Fibroblast of villous mesenchyme (primary cell): Measurements from ENCODE around the gene FKRP. TPM values are rescaled to one million over a fixed set of nuclear protein-coding genes. Genes with fewer than 3 reads are reported as not detected.

Source experiments
- DNase-seq: peaks from one replicate; pipeline ENCODE4 v3.0.0-alpha.2; 2010; ENCODE audit warnings: low read depth
- H3K4me3 ChIP-seq: 2 replicates; pipeline ENCODE4 v1.5.1; 2011; ENCODE audit warnings: low read depth, mild to moderate bottlenecking, low read length
- total RNA-seq: library from RNA; depleted of rRNA; stranded (reverse); fragments of >200 nt; gene quantifications from 2 replicates; pipeline ENCODE4 v1.2.3, GENCODE V29; 2012
- TF ChIP-seq, protein P1 (sequence below): IDR thresholded peaks from 2 replicates; pipeline ENCODE4 v1.5.1; 2012; ENCODE audit warnings: low read depth, mild to moderate bottlenecking, low read length; ENCODE audit not compliant: insufficient read depth

The FKRP gene
- total RNA-seq, 1 donor: 18.1 TPM

DNA sequence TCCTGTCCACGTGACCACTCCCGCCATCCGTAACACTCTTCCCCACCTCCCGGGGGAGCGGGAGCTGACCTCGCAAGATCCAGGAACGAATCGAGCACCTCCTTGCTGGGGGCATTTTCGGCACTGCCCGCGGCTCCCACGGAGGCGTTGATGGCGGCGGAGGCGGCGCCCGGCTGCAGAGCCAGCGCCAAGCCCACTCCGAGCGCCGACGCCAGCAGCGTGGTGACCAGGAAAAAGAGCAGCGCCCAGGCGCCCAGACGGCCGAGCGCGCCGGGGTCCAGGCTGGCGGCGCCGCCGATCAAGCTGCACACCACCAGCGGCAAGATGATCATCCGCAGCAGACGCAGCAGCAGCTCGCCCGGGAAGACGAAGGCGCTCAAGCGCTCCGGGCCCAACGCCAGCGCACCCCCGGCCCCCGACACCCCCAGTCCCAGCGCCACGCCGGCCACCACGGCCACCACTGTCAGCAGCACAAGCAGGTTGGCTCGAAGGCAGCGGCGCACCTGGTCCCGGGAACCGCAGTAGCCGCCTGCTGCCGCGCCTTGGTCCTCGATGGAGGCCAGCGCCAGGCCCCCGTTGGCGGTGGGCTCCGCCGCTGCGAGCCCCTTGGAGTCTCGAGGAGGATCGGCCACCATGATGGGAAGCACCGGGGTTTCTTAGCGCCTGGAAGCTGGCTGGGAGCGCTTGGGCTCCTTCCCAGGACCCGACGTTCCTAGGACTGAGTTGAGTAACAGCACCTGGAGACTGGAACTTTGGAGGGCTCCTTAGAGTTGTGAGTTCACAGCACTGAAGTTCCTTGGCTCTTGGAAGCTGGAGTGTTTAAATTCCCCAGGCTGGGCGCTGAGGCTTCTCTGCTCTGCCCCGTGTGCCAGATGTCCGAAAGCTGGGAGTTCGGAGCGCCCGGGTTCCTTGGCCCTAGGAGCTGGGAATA is 41.7 kb downstream of the FKRP start:
- H3K4me3 ChIP-seq: peak overlapping the region; percentile 96
- DNase-seq: peak; percentile 78
- TF ChIP-seq, protein P1, sequence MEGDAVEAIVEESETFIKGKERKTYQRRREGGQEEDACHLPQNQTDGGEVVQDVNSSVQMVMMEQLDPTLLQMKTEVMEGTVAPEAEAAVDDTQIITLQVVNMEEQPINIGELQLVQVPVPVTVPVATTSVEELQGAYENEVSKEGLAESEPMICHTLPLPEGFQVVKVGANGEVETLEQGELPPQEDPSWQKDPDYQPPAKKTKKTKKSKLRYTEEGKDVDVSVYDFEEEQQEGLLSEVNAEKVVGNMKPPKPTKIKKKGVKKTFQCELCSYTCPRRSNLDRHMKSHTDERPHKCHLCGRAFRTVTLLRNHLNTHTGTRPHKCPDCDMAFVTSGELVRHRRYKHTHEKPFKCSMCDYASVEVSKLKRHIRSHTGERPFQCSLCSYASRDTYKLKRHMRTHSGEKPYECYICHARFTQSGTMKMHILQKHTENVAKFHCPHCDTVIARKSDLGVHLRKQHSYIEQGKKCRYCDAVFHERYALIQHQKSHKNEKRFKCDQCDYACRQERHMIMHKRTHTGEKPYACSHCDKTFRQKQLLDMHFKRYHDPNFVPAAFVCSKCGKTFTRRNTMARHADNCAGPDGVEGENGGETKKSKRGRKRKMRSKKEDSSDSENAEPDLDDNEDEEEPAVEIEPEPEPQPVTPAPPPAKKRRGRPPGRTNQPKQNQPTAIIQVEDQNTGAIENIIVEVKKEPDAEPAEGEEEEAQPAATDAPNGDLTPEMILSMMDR: no peak

DNA sequence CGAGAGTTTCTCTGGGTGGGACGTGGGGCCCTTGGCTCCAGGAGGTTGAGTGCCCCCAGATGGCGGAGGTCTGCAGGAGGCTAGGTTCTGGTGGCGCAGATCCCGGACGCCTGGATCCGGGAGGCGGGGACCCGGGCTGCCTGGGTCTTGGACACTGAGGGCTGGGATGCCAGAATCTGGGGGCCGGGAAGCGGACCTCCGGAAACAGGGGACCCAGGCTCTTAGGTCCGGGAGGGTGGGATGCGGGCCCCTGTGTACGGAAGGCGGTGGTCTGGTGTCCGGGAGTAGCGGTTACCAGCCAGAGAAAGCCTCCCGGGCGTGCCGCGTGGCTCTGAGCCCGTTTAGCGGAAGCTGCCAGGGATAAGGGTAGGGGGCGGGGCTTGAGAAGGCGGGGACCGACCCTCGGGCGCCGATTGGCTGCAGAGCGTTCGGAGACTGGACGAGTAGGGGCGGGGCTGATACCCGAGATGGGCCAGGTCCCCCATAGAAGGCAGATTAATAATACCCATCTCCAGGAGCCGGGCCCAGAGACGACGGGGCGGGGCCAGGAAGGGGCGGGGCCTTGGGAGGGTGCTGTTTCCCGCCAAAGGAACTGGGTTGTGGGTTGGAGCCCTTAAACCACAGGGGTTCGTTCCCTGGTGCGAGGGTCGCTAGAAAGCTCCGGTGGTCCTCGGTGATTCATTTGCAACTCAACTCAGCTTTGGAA is 42.6 kb downstream of the FKRP start, which contains the start of gene SLC1A5:
TSS of gene SLC1A5 (minus strand) at position 333 of the 706 bp plus-strand sequence. CDS start 629 bp downstream, outside the sequence.
- TF ChIP-seq, protein P1: peak; percentile 2
- H3K4me3 ChIP-seq: peak within 1 kb of the TSS; percentile 96
- DNase-seq: peak; percentile 97

DNA sequence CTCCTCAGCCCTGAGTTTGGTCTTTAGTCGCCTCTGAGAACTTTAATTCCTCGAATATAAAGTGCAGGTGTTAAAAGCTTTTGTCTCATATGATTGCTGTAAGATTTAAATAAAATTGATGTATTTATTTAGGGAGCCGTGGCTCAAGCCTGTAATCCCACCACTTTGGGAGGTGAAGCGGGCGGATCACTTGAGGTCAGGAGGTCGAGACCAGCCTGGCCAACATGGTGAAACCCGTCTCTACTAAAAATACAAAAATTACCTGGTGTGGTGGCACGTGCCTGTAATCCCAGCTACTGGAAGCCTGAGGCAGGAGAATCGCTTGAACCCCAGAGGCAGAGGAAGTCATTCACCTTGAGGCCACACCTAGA is 43.1 kb downstream of the FKRP start:
- no peak for DNase-seq
- TF ChIP-seq, protein P1: no peak
- H3K4me3 ChIP-seq: no peak overlapping the region

DNA sequence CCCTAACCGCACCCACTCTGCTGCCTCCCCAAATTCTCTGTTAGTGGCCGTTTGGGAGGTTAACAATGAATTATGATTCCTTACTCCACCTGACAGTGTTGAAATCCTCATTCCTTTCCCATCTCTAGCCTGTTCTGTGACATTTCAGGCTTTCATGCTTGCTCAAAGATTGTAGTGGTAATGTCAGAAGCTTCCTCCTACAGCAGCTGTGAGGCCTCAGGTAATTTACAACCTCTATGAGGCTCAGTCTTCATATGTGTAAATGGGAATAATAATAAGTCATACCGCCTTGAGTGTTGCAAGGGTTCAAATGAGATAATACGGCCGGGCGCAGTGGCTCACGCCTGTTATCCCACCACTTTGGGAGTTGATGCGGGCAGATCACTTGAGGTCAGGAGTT is 43.5 kb downstream of the FKRP start:
- TF ChIP-seq, protein P1: no peak
- no peak for DNase-seq
- no peak overlapping the region for H3K4me3 ChIP-seq

DNA sequence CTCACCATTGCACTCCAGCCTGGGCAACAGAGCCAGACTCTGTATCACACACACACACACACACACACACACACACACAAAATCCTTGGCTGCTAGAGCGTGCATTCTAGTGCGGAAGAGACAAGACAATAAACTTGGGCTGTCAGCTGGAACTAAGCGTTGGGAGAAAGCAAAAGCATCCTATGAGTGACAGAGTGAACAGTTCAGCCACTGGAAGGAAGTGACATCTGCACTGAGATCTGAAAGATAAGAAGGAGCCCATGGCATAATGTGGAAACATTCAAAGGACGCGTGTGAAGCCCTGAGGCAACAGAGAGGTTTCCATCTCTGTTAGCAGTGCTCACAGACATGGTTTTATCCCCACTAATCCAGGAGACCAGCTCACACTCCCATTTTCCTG is 46.1 kb downstream of the FKRP start:
- TF ChIP-seq, protein P1: no peak
- no peak overlapping the region for H3K4me3 ChIP-seq
- peak; percentile 63 for DNase-seq

DNA sequence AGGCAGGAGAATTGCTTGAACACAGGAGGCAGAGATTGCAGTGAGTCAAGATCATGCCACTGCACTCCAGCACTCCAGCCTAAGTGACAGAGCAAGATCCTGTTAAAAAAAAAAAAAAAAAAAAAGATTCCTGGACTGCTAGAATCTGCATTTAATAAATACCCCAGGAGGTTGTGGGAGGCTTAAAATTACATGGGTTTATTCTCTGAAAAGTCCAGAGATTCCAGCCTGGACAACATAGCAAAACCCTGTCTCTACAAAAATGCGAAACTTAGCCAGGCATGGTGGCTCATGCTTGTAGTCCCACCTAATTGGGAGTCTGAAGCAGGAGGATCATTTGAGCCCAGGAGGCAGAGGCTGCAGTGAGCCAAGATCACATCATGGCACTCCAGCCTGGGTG is 52.0 kb downstream of the FKRP start:
- no peak for DNase-seq
- no peak overlapping the region for H3K4me3 ChIP-seq
- TF ChIP-seq, protein P1: no peak
